Endometrial microvascular endothelial cells (primary cell): ENCODE measurements around the gene MPP4. TPM values are rescaled to one million over a fixed set of nuclear protein-coding genes. Genes with fewer than 3 reads are reported as not detected.

Experiments used
- in situ Hi-C: cut with HindIII; loops from 2 replicates; pipeline ENCODE4 v1.10.0; 2017; ENCODE audit warnings: low sequenced_read_pairs, low pct_unique_long_range_greater_than_20kb; ENCODE audit errors: inconsistent ontology term
- total RNA-seq: library from RNA; depleted of rRNA; stranded (reverse); fragments of >200 nt; gene quantifications from one replicate; pipeline ENCODE4 v1.2.3, GENCODE V29; 2015; ENCODE audit errors: inconsistent ontology term

MPP4 gene
- total RNA-seq, 1 donor from 2014 or later, result 11.0 TPM

DNA sequence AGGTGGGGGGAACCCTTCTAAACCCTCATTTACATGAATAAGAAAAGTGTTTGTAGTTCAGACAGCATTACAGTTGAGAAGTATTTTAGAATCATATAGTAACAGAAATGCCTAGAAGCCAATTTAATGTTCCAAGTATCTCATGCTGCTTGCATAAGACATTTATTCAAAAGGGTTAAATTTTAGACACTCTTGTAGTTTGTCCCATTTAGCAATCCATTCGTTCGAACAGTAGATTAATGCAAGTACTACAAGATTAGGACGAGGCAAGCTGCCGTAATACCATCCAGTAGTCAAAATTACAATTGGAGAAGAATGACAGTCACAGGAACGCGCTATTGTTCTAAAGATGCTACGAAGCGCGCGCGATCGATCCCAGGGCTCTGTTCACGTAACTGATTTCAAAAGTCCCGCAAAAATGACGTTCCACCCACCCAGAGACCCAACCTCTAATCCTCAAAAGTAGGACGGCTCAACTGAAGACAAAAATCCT lies 56.3 kb downstream of the MPP4 start:
- in situ Hi-C loops, result no loop called here

DNA sequence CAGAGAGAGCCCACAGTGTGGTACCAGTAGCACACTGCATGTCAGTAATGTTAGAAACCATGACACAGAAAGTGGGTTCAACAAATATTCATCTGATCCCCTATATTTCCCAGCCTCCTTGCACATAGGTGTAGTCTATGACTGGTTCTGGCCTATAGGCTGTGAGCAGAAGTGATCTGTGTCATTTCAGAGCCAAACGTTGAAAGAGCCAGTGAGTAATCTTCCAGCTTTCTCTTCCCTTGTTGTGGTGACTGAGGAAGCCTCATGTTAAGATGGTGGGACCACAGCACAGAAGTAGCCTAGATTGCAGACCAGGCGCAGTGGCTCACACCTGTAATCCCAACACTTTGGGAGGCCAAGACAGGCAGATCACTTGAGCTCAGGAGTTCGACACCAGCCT lies 59.2 kb downstream of the MPP4 start:
- in situ Hi-C loops, result no loop called here

DNA sequence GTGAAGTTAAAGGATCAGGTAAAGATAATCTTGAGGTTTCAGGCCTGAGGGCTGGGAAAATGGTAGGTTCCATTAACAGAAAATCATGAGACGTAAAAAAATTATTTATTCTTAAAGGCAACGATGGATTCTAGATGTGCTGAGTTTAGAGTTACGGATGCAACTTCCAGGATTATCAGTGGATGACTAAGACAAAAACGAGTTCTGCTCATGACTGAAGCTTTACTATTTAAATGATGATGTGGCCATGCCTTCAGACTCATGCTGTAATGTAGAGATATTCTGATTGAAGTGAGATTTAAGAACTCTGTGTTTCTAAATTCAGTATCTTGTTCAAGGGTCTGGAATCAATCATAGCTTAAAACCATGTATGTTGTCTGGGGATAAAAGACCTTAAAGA lies 60.1 kb downstream of the MPP4 start:
- in situ Hi-C loops, result no loop called here

DNA sequence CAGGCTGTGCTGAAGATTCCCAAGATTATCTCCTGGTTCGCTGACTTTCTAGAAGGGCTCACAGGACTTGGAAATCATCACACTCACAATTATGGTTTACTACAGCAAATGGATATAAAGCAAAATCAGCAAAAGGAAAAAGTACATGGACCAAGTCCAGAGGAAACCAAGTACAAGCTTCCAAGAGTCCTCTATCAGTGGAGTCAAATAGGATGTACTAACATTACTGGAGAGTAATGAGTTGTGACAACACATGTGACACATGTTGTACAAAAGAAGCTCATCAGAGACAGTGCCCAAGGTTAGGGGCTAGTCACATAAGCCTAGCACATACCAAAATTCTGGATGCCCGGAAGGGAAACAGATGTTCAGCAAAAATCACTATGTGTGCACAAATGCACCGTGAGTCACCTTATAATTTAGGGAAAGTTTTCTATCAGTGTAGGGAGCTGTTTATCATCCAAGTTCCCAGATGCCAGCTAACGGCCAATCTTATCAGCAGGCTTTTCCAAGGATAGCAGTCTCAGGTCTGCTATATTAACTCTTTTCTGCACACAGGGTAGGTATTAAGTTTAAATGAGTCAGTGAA lies 64.7 kb downstream of the MPP4 start:
- in situ Hi-C loops, result no loop called here

DNA sequence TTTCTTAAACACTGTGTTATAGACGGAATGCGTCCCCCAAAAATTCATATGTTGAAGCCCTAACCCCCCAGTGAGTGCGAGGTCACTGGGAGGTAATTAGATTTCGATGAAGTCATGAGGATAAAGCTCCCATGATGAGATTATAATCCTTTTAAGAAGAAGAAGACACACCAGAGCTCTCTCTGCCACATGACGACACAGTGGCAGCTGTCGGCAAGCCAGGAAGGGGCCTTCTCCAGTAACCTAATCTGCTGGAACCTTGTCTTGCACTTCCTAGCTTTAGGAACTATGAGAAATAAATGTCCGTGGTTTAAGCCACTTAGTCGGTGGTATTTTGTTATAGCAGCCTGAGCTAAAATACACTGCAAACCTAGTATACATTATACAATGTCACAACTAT lies 67.4 kb downstream of the MPP4 start:
- in situ Hi-C loops, result no loop called here

DNA sequence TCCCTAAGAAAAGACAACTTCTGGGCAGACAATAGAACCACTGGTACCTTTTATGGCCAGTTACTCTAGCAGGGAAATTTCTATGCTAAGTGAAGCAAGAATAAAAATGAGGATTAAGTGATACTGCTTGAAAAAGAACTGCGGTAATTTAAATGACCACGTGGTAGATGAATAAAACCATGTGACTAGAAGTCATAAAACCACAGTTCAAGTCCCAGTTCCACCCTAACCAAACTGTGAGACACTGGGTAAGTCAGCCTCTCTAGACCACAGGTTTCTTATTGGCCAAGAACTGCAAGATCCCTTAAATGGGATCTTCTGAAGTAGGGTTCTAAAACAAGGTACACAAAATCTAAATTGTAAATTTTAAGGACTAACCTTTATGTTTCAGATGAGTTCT lies 67.9 kb downstream of the MPP4 start:
- in situ Hi-C loops, result no loop called here

DNA sequence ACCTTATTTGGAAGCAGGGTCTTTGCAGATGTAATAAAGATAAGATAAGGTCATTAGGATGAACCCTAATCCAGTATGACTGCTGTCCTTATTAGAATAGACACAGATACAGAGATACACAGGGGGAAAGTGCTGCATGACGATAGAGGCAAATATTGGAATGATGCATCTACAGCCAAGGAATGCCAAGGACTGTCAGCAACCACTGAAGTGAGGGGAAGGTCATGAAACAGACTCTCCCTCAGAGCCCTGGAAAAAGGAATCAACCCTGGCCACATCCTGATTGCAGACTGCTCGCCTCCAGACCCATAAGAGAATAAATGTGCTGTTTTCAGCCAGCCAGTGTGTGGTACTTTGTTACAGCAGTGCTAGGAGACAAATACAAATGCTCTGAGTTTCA lies 69.9 kb downstream of the MPP4 start:
- in situ Hi-C loops, result no loop called here

DNA sequence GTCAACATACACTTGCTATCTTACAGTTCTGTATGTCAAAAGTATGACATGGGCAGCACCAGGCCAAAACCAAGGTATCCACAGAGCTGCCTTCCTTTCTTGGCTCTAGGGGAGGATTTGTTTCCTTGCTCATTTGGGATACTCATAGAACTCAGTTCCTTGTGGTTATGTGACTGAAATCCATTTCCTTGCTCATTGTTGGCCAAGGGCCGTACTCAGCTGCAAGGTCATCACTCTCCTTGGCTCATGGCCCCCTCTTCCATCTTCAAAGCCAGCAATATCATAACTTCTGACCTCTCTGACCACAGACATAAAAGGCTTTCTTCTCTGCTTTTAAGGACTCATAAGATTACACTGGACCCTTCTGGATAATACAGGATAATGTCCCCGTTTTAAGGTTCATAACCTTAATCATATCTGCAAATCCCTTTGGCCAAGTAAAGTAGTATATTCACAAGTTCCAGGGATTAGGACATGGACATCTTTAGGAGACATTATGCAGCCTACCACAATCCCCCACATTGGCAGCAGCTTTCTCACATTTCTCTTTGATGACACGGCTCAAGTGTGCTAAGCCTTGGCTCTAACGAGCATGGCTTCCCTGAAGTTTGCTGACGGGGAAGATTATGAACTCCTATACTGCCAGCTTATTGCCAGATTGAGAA lies 76.0 kb downstream of the MPP4 start:
- in situ Hi-C loops, result no loop called here

DNA sequence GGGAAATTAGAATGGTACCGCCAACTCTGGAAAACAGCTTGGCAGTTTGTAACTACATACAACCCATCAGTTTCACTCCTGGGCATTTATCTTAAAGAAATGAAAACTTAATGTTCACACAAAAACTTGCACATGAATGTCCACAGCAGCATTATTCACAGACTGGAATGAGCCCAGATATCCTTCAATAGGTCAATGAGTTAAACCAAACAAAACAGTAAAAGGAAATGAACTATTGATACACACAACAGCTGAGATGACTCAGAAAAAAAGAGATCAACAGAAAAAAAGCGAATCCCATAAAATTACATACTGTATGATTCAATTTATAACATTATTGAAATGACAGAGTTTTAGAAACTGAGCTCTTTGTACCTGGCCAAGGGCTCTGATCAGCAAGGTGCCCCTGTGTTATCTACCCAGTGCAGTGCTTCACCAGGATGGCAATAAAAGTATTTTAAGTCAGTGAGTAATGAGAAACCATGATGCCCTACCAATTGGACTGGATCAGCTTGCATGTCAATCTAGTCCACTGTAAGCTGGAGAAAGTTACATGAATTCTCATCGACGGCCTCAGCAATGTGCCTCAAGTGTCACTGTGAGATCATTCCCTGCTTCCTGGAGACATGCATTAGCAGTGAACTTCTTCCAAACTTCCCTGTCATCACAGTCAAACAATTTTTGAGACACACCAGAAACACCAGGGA lies 77.0 kb downstream of the MPP4 start:
- in situ Hi-C loops, result no loop called here

DNA sequence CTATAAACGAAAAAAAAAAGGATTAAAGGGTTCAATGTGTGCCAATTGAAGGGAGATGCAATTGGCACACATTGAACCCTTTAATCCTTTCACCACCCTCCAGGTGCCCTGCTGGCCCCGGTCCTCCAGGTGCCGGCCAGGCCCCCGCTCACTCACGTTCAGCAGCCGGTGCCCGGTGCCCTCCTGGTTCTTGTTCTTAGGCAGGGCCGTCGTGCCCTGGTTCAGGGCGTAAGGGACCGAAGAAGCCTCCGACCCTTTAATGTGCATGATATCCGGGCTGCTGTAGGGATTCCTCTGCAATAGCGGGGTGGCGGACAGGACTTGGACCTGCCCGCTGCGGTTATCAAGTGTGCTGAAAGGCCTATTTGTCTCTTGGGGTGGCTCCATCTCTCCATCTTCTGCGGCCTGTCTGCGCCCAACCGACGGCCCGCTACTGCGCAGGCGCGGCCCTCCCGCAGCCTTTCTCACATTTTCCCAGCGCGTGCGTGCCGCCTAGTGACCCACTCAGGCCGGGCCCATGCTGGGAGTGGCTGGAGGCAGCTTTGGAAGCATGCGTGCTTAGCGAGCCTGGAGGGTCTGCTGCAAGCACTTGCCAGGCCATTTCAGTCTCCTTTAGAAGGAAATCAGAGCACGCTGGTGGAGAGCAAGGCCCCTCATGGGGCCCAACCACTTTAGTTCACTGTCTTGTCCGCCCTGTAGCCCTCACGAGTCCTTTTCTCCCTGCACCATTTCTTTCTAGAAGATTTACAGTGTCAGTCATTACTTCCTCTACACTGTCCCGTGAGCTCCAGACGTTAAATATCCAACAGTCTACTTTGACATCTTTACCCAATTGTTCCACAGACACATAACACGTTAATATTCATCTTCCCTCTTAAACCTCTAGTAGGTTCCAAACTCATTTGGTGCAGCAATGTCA lies 79.4 kb downstream of the MPP4 start:
- in situ Hi-C loops, result no loop called here

DNA sequence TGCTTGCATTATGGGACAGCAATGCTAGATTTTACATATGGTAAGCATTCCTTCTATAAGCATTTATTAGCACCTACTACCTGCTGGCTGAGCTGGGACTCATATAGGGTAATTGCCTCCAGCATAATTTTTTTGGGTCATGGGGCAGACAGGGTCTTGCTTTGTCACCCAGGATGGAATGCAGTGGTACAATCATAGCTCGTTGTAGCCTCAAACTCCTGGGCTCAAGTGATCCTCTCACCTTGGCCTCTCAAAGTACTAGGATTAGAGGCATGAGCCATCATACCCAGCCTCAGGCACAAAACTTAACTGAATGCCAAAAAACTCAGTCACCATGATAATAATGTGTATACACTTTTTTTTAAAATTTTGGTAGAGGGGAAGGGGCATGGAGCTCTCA lies 90.4 kb downstream of the MPP4 start:
- in situ Hi-C loops, result no loop called here

DNA sequence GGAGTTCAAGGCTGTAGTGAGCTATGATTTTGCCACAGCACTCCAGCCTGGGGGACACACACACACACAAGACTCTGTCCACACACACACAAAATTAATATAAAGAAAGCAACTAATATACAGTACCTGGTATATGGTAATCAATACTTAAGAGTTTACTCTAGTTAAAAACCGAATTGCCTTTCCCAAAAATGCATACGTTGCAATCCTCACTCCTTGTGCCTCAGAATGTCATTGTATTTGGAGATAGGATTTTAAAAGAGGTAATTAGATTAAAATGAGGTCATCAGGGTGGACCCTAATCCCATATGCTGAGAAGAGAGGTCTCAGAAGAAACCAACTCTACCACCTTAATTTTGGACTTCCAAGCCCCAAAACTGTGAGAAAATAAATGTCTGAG lies 90.9 kb downstream of the MPP4 start:
- in situ Hi-C loops, result no loop called here

DNA sequence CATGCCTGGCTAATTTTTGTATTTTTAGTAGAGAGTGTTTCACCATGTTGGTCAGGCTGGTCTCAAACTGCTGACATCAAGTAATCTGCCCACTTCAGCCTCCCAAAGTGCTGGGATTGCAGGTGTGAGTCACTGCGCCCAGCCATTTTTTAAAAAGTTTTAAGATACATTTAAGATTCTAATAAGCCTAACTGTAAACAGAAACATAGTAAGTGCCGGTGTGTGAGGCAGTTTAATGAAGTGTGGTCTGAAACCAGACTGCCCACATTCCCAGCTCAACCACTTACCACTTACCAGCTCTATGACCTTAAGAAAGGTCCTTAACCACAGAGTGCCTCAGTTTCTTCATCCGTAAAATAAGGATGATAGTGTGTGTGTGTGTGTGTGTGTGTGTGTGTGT lies 97.5 kb downstream of the MPP4 start:
- in situ Hi-C loops, result no loop called here

DNA sequence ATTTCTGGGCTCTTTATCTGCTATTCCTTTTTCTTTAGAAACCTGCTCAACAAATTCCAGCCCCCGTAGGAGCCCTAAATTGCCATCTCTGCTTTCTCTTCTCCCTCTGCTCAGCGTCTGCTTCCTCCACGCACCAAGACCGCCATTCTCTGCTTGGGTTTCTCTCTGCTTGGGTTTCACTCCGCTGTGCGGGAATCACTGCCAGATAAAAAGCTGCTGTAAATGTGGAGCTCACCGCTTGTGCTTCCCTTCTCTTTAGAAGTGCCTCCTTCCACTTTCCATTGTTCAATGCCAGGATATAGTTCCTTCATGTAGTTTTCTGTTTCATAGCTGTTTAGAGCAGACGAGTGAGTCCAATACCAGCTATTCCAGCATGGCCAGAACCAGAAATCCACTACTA lies 101.0 kb downstream of the MPP4 start:
- in situ Hi-C loops, result no loop called here

Other genes starting within 250 kb of the MPP4 start
- gene TRAK2, start 247.2 kb downstream of the MPP4 start, total RNA-seq, result 32.8 TPM
- 42.8 TPM for gene STRADB, start 246.9 kb downstream of the MPP4 start, total RNA-seq
- gene TMEM237, start 55.1 kb downstream of the MPP4 start, total RNA-seq, result 49.7 TPM
- gene ALS2, start 82.3 kb upstream of the MPP4 start, total RNA-seq, result 27.1 TPM
- gene CDK15, start 107.9 kb upstream of the MPP4 start, total RNA-seq, result not detected